ENCODE measurements around the gene MYBPC2.
A peak's percentile ranks its signal among the peaks of the same experiment; 100 is the strongest.

GRCh38 chr19:50476224-50476906 lies 43.7 kb downstream of the MYBPC2 start, which contains the start of the genes EMC10 and GARIN5A:
- TF ChIP-seq CTCF (IDR thresholded peaks at IDR 0.05) (no peak), POLR2A (IDR thresholded peaks at IDR 0.05) (peak; percentile 61)

Data from right lobe of liver (tissue), 4 donors.